ENCODE measurements around the gene C5. TPM values are rescaled to one million over a fixed set of nuclear protein-coding genes. Genes with fewer than 3 reads are reported as not detected.
"Not testable (repeated sequence)": the region's sequence is repeated elsewhere in the genome, so short reads cannot be mapped to it uniquely, and the experiment has no call there.

Gene C5
- total RNA-seq, 1 donor = 3.9 TPM

GRCh38 chr9:121048618-121049017, 1.5 kb downstream of the C5 start:
- H3K4me3 ChIP-seq (ENCODE audit: low read depth, low read length) = no peak overlapping the region
- TF ChIP-seq CTCF (IDR thresholded peaks at IDR 0.05; ENCODE audit: insufficient read depth, low read depth, low read length) = no peak
- peak; percentile 9 for DNase-seq (ENCODE audit: low read depth)

- no peak overlapping the region for H3K4me3 ChIP-seq (ENCODE audit: low read depth, low read length)
- no peak for DNase-seq (ENCODE audit: low read depth)
- TF ChIP-seq CTCF (IDR thresholded peaks at IDR 0.05; ENCODE audit: insufficient read depth, low read depth, low read length) = no peak
Observed at GRCh38 chr9:121048175-121048574, 1.9 kb downstream of the C5 start.

GRCh38 chr9:121038804-121039203, 11.3 kb downstream of the C5 start:
- no peak for DNase-seq (ENCODE audit: low read depth)
- no peak for TF ChIP-seq CTCF (IDR thresholded peaks at IDR 0.05; ENCODE audit: insufficient read depth, low read depth, low read length)
- no peak overlapping the region for H3K4me3 ChIP-seq (ENCODE audit: low read depth, low read length)

GRCh38 chr9:121038362-121038761, 11.7 kb downstream of the C5 start:
- H3K4me3 ChIP-seq (ENCODE audit: low read depth, low read length) = no peak overlapping the region
- no peak for DNase-seq (ENCODE audit: low read depth)
- TF ChIP-seq CTCF (IDR thresholded peaks at IDR 0.05; ENCODE audit: insufficient read depth, low read depth, low read length) = no peak

- not testable (repeated sequence) for H3K4me3 ChIP-seq (ENCODE audit: low read depth, low read length); DNase-seq (ENCODE audit: low read depth)
Observed at GRCh38 chr9:121035717-121036116, 14.4 kb downstream of the C5 start.

GRCh38 chr9:121034529-121034928, 15.5 kb downstream of the C5 start:
- TF ChIP-seq CTCF (IDR thresholded peaks at IDR 0.05; ENCODE audit: insufficient read depth, low read depth, low read length) = no peak
- DNase-seq (ENCODE audit: low read depth) = no peak
- no peak overlapping the region for H3K4me3 ChIP-seq (ENCODE audit: low read depth, low read length)

GRCh38 chr9:121029469-121029868, 20.6 kb downstream of the C5 start:
- no peak for DNase-seq (ENCODE audit: low read depth)
- no peak for TF ChIP-seq CTCF (IDR thresholded peaks at IDR 0.05; ENCODE audit: insufficient read depth, low read depth, low read length)
- no peak overlapping the region for H3K4me3 ChIP-seq (ENCODE audit: low read depth, low read length)

- DNase-seq (ENCODE audit: low read depth) = not testable (repeated sequence)
Observed at GRCh38 chr9:121028285-121028684, 21.8 kb downstream of the C5 start.

More at GRCh38 chr9:121028285-121028684, 21.8 kb downstream of the C5 start:
- not testable (repeated sequence) for H3K4me3 ChIP-seq (ENCODE audit: low read depth, low read length)
